HG02840 (cell line): Measurements from ENCODE around the gene GRIK3.

Experiments
- ATAC-seq: cut with Tn5 transposase; IDR thresholded peaks from one replicate; pipeline ENCODE4 v1.9.1; 2021; ENCODE audit warnings: mild to moderate bottlenecking, moderate library complexity, moderate number of reproducible peaks; ENCODE audit not compliant: unreplicated experiment, low FRiP score

Gene GRIK3

GRCh38 chr1:37047542-37047941 lies 13.2 kb upstream of the GRIK3 start:
- ATAC-seq = no peak

GRCh38 chr1:37043101-37043500 lies 8.8 kb upstream of the GRIK3 start:
- ATAC-seq = no peak

- ATAC-seq = no peak
Measured at GRCh38 chr1:37042506-37042905, 8.2 kb upstream of the GRIK3 start.

- ATAC-seq = no peak
Measured at GRCh38 chr1:37041483-37041882, 7.2 kb upstream of the GRIK3 start.

- no peak for ATAC-seq
Measured at GRCh38 chr1:37040773-37041172, 6.5 kb upstream of the GRIK3 start.

GRCh38 chr1:37040261-37040660 lies 5.9 kb upstream of the GRIK3 start:
- no peak for ATAC-seq

- ATAC-seq = no peak
Measured at GRCh38 chr1:37038227-37039093, 4.1 kb upstream of the GRIK3 start.

GRCh38 chr1:37037690-37038089 lies 3.4 kb upstream of the GRIK3 start:
- no peak for ATAC-seq

- no peak for ATAC-seq
Measured at GRCh38 chr1:37036667-37037053, 2.3 kb upstream of the GRIK3 start.

- no peak for ATAC-seq
Measured at GRCh38 chr1:37035796-37036666, 1.7 kb upstream of the GRIK3 start.

GRCh38 chr1:37035014-37035691 lies 838 bp upstream of the GRIK3 start:
- no peak for ATAC-seq

GRCh38 chr1:37033355-37034101 lies 787 bp downstream of the GRIK3 start:
- ATAC-seq = no peak

- no peak for ATAC-seq
Measured at GRCh38 chr1:37032660-37033354, 1.5 kb downstream of the GRIK3 start.

GRCh38 chr1:37031871-37032270 lies 2.4 kb downstream of the GRIK3 start:
- no peak for ATAC-seq

GRCh38 chr1:37031429-37031828 lies 2.9 kb downstream of the GRIK3 start:
- no peak for ATAC-seq

GRCh38 chr1:37028981-37029617 lies 5.2 kb downstream of the GRIK3 start:
- ATAC-seq = no peak

GRCh38 chr1:37021502-37021901 lies 12.8 kb downstream of the GRIK3 start:
- ATAC-seq = no peak

GRCh38 chr1:37020653-37021277 lies 13.6 kb downstream of the GRIK3 start:
- ATAC-seq = no peak

GRCh38 chr1:37018510-37018909 lies 15.8 kb downstream of the GRIK3 start:
- no peak for ATAC-seq
